ENCODE measurements around the gene MRPL49. TPM values are rescaled to one million over a fixed set of nuclear protein-coding genes. Genes with fewer than 3 reads are reported as not detected.

The MRPL49 gene
- total and polyA plus RNA-seq, 2 of the 13 experiments (the other 11 are each of a cell fraction or from before 2014, with no cell fraction given): 39.2 to 53.3 TPM

- TF ChIP-seq EEA1 (CRISPR knock-in tag; IDR thresholded peaks at IDR 0.05; ENCODE audit: borderline replicate concordance): no peak
- TF ChIP-seq ARHGAP35 (CRISPR knock-in tag; IDR thresholded peaks at IDR 0.05; ENCODE audit: borderline replicate concordance): no peak
- 0 out of 2 replicates have a peak, but pooled peaks have one; percentile 28 for TF ChIP-seq ZNF598 (CRISPR knock-in tag; IDR thresholded peaks at IDR 0.05; ENCODE audit: borderline replicate concordance)
- no peak for TF ChIP-seq ZNF781 (CRISPR knock-in tag; IDR thresholded peaks at IDR 0.05; ENCODE audit: borderline replicate concordance, not compliant biosample characterization)
- no peak for TF ChIP-seq SETDB1 (CRISPR knock-in tag; IDR thresholded peaks at IDR 0.05; ENCODE audit: borderline replicate concordance)
- no peak for TF ChIP-seq DNMT1 (CRISPR knock-in tag; IDR thresholded peaks at IDR 0.05)
- peak; percentile 72; the same call in 1 of the 2 replicates for TF ChIP-seq HNRNPL (IDR thresholded peaks at IDR 0.05; ENCODE audit: low read depth, low read length)
- no peak for TF ChIP-seq ZNF124 (CRISPR knock-in tag; IDR thresholded peaks at IDR 0.05)
- peak; percentile 38 for TF ChIP-seq RBM39 (IDR thresholded peaks at IDR 0.05; ENCODE audit: low read depth, low read length, poor library complexity, severe bottlenecking)
- TF ChIP-seq ESRRA (CRISPR knock-in tag; IDR thresholded peaks at IDR 0.05; ENCODE audit: low read depth): no peak
- TF ChIP-seq HOXD1 (CRISPR knock-in tag; IDR thresholded peaks at IDR 0.05): no peak
- TF ChIP-seq HIVEP1 (CRISPR knock-in tag; IDR thresholded peaks at IDR 0.05): no peak
- peak; percentile 22; the same call in 1 of the 2 replicates for TF ChIP-seq ZNF768 (CRISPR knock-in tag; IDR thresholded peaks at IDR 0.05)
Observed at GRCh38 chr11:65150509-65151299, 28.6 kb downstream of the MRPL49 start (continued).

Measured in HepG2 (cell line).